Loucy (cell line): ENCODE results near the gene TIMP1.

ENCODE experiments used
- H2AFZ ChIP-seq: fragments of 200-600 bp; sonication (generic); 2 replicates; pipeline ENCODE4 v1.6.0; 2016; ENCODE audit warnings: antibody characterized with exemption, mild to moderate bottlenecking, low read length, moderate library complexity
- H3F3A ChIP-seq: fragments of 200-600 bp; 2 replicates; pipeline ENCODE4 v1.6.0; 2016; ENCODE audit warnings: antibody characterized with exemption, low read depth, mild to moderate bottlenecking
- H3K27me3 ChIP-seq: fragments of 200-600 bp; sonication (generic); 2 replicates; pipeline ENCODE4 v1.6.1; 2014; ENCODE audit warnings: low read length, mild to moderate bottlenecking; ENCODE audit not compliant: insufficient read depth, poor library complexity, severe bottlenecking
- H3K36me3 ChIP-seq: fragments of 200-600 bp; sonication (generic); 2 replicates; pipeline ENCODE4 v1.6.1; 2016; ENCODE audit warnings: low read length; ENCODE audit not compliant: insufficient read depth
- H3K4me1 ChIP-seq: fragments of 200-600 bp; sonication (generic); 2 replicates; pipeline ENCODE4 v1.5.1; 2014; ENCODE audit warnings: low read length, mild to moderate bottlenecking; ENCODE audit not compliant: insufficient read depth, poor library complexity, severe bottlenecking
- H3K4me2 ChIP-seq: fragments of 200-600 bp; sonication (generic); 2 replicates; pipeline ENCODE4 v1.6.0; 2014; ENCODE audit warnings: antibody characterized with exemption, low read length, low read depth, mild to moderate bottlenecking; ENCODE audit not compliant: poor library complexity, severe bottlenecking
- H3K4me3 ChIP-seq: fragments of 200-600 bp; sonication (generic); 2 replicates; pipeline ENCODE4 v1.5.1; 2014; ENCODE audit warnings: low read length, mild to moderate bottlenecking, mixed read lengths; ENCODE audit not compliant: poor library complexity, severe bottlenecking
- H3K79me2 ChIP-seq: fragments of 200-600 bp; sonication (generic); 2 replicates; pipeline ENCODE4 v1.6.1; 2014; ENCODE audit warnings: low read length; ENCODE audit not compliant: insufficient read depth
- H3K9ac ChIP-seq: fragments of 200-600 bp; sonication (generic); 2 replicates; pipeline ENCODE4 v1.6.0; 2014; ENCODE audit warnings: mild to moderate bottlenecking, low read depth, low read length, moderate library complexity; ENCODE audit not compliant: poor library complexity, severe bottlenecking
- H3K9me2 ChIP-seq: fragments of 200-600 bp; sonication (generic); replicated peaks from 2 replicates; pipeline ENCODE4 v1.6.1; 2016; ENCODE audit warnings: low read depth, low read length, mixed read lengths
- H3K9me3 ChIP-seq: fragments of 200-600 bp; sonication (generic); 2 replicates; pipeline ENCODE4 v1.6.1; 2014; ENCODE audit warnings: mild to moderate bottlenecking, antibody characterized with exemption, low read length, low read depth; ENCODE audit not compliant: insufficient read depth
- H4K20me1 ChIP-seq: fragments of 200-600 bp; sonication (generic); 2 replicates; pipeline ENCODE4 v1.6.0; 2014; ENCODE audit warnings: antibody characterized with exemption, low read length, mild to moderate bottlenecking; ENCODE audit not compliant: insufficient read depth, poor library complexity, severe bottlenecking
- EZH2phosphoT487 ChIP-seq: fragments of 200-600 bp; IDR thresholded peaks from 2 replicates; pipeline ENCODE4 v1.6.1; 2018; ENCODE audit warnings: antibody characterized with exemption, mild to moderate bottlenecking, moderate library complexity, borderline replicate concordance
- TF ChIP-seq, protein P1 (sequence below): fragments of 200-600 bp; sonication (generic); conservative IDR thresholded peaks from 2 replicates; pipeline ENCODE4 v1.5.1; 2014; ENCODE audit warnings: mild to moderate bottlenecking, antibody characterized with exemption, low read length

Gene TIMP1

DNA sequence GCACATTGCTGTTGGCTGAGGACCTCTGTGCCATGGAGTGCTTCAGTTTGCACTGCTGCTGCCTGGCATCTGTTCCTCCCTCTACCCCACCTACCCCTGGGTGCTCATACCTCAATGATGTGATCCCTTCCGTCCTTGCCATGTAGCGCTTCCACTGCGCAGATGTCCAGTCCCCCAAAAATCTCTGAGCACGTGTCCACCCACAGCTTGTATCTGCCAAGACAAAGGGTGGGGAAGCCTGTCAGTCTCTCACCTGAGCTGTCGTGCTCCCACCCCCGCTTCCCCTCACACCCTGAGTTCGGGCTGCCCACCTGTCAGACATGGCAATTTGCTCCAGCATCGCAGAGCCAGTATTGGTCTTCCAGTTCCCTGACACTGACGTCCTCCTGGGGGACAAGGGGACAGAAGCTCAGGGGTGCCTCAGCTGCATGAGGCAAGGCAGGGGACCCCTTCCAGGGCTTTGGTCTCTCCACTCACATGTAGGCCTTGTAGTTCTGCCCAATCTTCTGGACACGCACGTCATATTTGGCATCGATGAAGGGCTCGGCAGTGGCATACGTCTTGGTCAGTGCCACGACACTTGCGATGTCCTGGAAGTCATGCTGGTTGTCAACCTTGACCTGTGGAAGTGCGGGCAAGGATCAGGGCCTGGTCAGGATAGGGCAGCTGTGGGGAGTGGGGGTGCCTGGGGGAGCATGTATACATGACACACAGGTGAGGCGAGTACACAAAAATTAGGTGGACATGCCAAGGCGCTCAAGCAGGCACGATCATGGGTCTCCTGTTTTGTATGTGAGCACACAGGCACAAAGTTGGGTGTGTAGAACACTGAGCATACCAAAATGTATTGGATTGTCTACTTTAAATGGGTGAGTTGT, 6.0 kb upstream of the TIMP1 start:
- Histone ChIP-seq H2AFZ (no peak overlapping the region), H3K4me1 (no peaks in the 10 kb centered on the region), H3K9ac (no peak overlapping the region), H4K20me1 (no peaks in the 10 kb centered on the region), H3K36me3 (peaks cover 6% of the 10 kb centered on the region; the same call in 1 of the 2 replicates), H3F3A (no peaks in the 10 kb centered on the region), H3K9me3 (no peaks in the 10 kb centered on the region), H3K4me3 (no peak overlapping the region), H3K4me2 (no peak overlapping the region), H3K9me2 (no peaks in the 10 kb centered on the region), H3K27me3 (no peaks in the 10 kb centered on the region), H3K79me2 (no peaks in the 10 kb centered on the region)
- TF ChIP-seq, protein P1, sequence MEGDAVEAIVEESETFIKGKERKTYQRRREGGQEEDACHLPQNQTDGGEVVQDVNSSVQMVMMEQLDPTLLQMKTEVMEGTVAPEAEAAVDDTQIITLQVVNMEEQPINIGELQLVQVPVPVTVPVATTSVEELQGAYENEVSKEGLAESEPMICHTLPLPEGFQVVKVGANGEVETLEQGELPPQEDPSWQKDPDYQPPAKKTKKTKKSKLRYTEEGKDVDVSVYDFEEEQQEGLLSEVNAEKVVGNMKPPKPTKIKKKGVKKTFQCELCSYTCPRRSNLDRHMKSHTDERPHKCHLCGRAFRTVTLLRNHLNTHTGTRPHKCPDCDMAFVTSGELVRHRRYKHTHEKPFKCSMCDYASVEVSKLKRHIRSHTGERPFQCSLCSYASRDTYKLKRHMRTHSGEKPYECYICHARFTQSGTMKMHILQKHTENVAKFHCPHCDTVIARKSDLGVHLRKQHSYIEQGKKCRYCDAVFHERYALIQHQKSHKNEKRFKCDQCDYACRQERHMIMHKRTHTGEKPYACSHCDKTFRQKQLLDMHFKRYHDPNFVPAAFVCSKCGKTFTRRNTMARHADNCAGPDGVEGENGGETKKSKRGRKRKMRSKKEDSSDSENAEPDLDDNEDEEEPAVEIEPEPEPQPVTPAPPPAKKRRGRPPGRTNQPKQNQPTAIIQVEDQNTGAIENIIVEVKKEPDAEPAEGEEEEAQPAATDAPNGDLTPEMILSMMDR, result no peak
- TF ChIP-seq EZH2phosphoT487, result no peak

DNA sequence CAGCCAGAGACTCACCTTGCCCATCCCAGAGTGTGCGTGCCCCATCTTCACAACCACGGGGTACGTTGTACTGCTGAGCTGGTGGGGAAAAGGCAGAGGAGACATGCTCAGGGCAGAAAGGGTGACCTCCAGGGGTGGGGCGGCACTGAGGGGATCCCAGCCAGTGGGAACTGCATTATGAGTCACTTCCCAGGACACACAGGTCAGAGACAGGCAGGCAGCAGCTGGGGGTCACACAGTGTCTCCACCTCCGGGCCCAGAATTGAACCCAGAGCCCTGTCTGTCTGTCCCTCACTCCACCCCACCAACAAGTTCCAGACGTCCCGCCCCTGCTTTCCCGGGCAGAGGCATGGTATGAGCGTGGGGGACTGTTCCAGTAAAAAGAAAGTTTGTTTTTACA, 4.8 kb upstream of the TIMP1 start:
- peaks cover 7% of the 10 kb centered on the region for H3K4me1 ChIP-seq
- H3F3A ChIP-seq, result no peaks in the 10 kb centered on the region
- no peaks in the 10 kb centered on the region for H4K20me1 ChIP-seq
- no peak overlapping the region for H3K4me2 ChIP-seq
- H3K9me2 ChIP-seq, result no peaks in the 10 kb centered on the region
- H2AFZ ChIP-seq, result no peak overlapping the region
- H3K79me2 ChIP-seq, result peaks cover 2% of the 10 kb centered on the region
- H3K27me3 ChIP-seq, result no peaks in the 10 kb centered on the region
- H3K9me3 ChIP-seq, result no peaks in the 10 kb centered on the region
- H3K4me3 ChIP-seq, result no peak overlapping the region
- H3K9ac ChIP-seq, result no peak overlapping the region
- no peaks in the 10 kb centered on the region for H3K36me3 ChIP-seq
- no peak for TF ChIP-seq EZH2phosphoT487

DNA sequence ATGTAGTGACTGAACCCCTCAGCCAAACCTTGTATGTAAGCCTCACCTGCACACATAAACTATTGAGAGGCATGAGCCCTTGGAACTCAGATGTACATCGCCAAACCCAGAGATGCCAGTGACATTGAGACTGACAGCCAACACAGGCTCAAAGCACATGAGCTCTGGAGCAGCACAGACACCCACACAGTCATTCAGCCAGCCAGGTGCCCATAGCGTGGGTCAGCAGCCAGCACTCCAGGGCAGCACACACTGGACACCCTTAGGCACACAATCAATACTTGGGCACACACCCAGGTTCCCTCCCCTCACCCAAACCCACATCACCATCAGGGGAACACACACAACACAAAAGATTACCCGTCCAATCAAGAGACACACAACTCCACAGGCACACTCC, 4.3 kb upstream of the TIMP1 start:
- no peaks in the 10 kb centered on the region for H3F3A ChIP-seq
- H2AFZ ChIP-seq, result no peak overlapping the region
- H3K9ac ChIP-seq, result no peak overlapping the region
- TF ChIP-seq EZH2phosphoT487, result no peak
- TF ChIP-seq, protein P1, result no peak
- H3K9me2 ChIP-seq, result no peaks in the 10 kb centered on the region
- H3K9me3 ChIP-seq, result no peaks in the 10 kb centered on the region
- no peak overlapping the region for H3K4me2 ChIP-seq
- H3K4me3 ChIP-seq, result no peak overlapping the region
- peaks cover 7% of the 10 kb centered on the region for H3K79me2 ChIP-seq
- H4K20me1 ChIP-seq, result no peaks in the 10 kb centered on the region
- H3K27me3 ChIP-seq, result no peaks in the 10 kb centered on the region
- no peaks in the 10 kb centered on the region for H3K36me3 ChIP-seq
- H3K4me1 ChIP-seq, result peaks cover 8% of the 10 kb centered on the region

DNA sequence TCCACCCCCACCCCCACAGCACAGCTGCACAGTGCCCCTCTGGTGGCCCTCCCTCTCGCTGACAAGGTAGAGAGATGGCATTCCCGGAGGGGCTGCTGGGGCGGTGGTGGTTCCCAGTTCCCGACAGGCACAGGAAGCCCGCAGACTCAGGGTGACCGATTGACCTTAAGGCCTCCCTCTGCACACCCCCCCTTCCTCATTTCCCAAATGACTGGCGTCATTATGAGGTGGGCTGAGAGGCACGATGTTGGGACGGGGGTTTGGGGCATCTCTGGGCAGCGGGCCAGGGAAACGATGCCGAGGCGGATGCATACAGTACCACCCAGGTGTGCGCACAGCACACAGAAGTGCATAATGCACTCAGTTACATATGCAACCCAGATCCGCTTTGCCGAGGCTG, 3.5 kb upstream of the TIMP1 start:
- H2AFZ ChIP-seq, result no peak overlapping the region

More for the DNA sequence above, 3.5 kb upstream of the TIMP1 start:
- Histone ChIP-seq H3K4me3 (no peak overlapping the region), H3F3A (no peaks in the 10 kb centered on the region), H3K79me2 (peaks cover 15% of the 10 kb centered on the region), H4K20me1 (peaks cover 2% of the 10 kb centered on the region), H3K9me3 (no peaks in the 10 kb centered on the region), H3K4me1 (peaks cover 16% of the 10 kb centered on the region), H3K4me2 (no peak overlapping the region), H3K9me2 (no peaks in the 10 kb centered on the region), H3K9ac (no peak overlapping the region), H3K27me3 (no peaks in the 10 kb centered on the region), H3K36me3 (no peaks in the 10 kb centered on the region)
- TF ChIP-seq EZH2phosphoT487, result no peak
- TF ChIP-seq, protein P1, result no peak
